ENCODE measurements around the gene GPR180. TPM values are rescaled to one million over a fixed set of nuclear protein-coding genes. Genes with fewer than 3 reads are reported as not detected.

Gene GPR180
- total RNA-seq, 1 experiment from 2014 or later, result 5.6 TPM

DNA sequence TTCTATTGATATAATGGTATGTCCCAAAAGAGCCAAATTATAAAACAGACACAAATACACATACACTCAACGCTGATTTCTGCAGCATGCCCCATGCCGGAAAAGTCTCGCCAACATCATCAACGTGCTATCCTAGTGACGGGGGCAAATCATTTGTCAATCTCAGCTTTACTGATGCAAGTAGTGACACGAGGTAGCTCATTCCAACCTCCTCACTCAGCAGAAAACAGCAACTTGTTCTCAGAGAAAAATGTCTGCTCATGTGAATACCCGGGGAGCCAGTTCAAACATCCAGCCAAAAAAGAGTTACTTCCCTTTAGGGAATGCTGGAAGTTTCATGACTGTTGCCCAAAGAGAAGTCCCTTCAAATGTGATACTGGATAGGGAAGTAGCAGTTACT, 64.4 kb downstream of the GPR180 start:
- H4K20me1 ChIP-seq (ENCODE audit: low read length), result no peaks in the 10 kb centered on the region
- ChIA-PET CTCF (no interaction called here), POLR2A (ENCODE audit: unreplicated experiment) (no interaction called here)
- intact Hi-C loops (cut with micrococcal nuclease), result no loop called here
- H3K9me3 ChIP-seq (ENCODE audit: low read length), result no peaks in the 10 kb centered on the region
- ATAC-seq (no peak), DNase-seq (no peak)
- no peaks in the 10 kb centered on the region for H3K79me2 ChIP-seq (ENCODE audit: low read length)
- no peaks in the 10 kb centered on the region for H3K4me1 ChIP-seq (ENCODE audit: insufficient read depth, low read length)
- H3K9ac ChIP-seq (ENCODE audit: low read length), result no peak overlapping the region
- TF ChIP-seq, protein P1, sequence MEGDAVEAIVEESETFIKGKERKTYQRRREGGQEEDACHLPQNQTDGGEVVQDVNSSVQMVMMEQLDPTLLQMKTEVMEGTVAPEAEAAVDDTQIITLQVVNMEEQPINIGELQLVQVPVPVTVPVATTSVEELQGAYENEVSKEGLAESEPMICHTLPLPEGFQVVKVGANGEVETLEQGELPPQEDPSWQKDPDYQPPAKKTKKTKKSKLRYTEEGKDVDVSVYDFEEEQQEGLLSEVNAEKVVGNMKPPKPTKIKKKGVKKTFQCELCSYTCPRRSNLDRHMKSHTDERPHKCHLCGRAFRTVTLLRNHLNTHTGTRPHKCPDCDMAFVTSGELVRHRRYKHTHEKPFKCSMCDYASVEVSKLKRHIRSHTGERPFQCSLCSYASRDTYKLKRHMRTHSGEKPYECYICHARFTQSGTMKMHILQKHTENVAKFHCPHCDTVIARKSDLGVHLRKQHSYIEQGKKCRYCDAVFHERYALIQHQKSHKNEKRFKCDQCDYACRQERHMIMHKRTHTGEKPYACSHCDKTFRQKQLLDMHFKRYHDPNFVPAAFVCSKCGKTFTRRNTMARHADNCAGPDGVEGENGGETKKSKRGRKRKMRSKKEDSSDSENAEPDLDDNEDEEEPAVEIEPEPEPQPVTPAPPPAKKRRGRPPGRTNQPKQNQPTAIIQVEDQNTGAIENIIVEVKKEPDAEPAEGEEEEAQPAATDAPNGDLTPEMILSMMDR (conservative IDR thresholded peaks at IDR 0.05; ENCODE audit: low read depth, low read length), result no peak
- TF ChIP-seq EZH2phosphoT487 (IDR thresholded peaks at IDR 0.05; ENCODE audit: borderline replicate concordance, low read length), result no peak
- no peak for TF ChIP-seq EZH2 (IDR thresholded peaks at IDR 0.05; ENCODE audit: low read length, unreplicated experiment)
- no peaks in the 10 kb centered on the region for H3F3A ChIP-seq (ENCODE audit: low read length, unreplicated experiment)
- H3K27me3 ChIP-seq (ENCODE audit: low read length), result no peaks in the 10 kb centered on the region
- H3K9me2 ChIP-seq (replicated peaks; ENCODE audit: low read length), result no peaks in the 10 kb centered on the region
- H2AFZ ChIP-seq (ENCODE audit: low read length), result no peak overlapping the region
- BruUV-seq (replicated peaks), result no TSS peak
- no peak overlapping the region for H3K4me2 ChIP-seq (ENCODE audit: low read length)
- H3K4me3 ChIP-seq (ENCODE audit: low read length), result no peak overlapping the region
- no peaks in the 10 kb centered on the region for H3K36me3 ChIP-seq (ENCODE audit: low read depth, low read length)
- H3K27ac ChIP-seq (ENCODE audit: low read length), result no peak overlapping the region

DNA sequence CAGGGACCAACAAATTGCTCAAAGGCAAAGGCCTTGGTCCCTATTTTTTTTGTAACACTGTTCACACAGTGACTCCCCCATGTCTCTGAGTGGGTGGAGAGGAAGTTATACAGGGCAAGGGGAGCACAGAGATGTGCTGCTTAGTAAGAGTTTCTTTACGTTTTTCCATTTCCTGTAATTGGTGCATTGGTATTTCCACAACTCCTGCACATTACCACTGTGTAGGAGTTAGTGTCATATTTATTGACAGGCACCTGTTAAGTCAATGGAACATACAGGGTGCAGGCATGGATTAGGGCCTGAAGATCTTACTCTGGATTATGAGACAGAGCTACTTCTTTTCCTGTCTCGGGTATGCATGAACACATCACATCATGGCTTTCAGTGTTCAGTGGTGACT, 65.5 kb downstream of the GPR180 start:
- H3K9me2 ChIP-seq (replicated peaks; ENCODE audit: low read length), result no peaks in the 10 kb centered on the region
- H3K36me3 ChIP-seq (ENCODE audit: low read depth, low read length), result no peaks in the 10 kb centered on the region
- no peak overlapping the region for H3K9ac ChIP-seq (ENCODE audit: low read length)
- H3K4me3 ChIP-seq (ENCODE audit: low read length), result no peak overlapping the region
- no peak overlapping the region for H3K27ac ChIP-seq (ENCODE audit: low read length)
- no peaks in the 10 kb centered on the region for H3K9me3 ChIP-seq (ENCODE audit: low read length)
- H3K79me2 ChIP-seq (ENCODE audit: low read length), result no peaks in the 10 kb centered on the region
- no peaks in the 10 kb centered on the region for H4K20me1 ChIP-seq (ENCODE audit: low read length)
- no peak overlapping the region for H2AFZ ChIP-seq (ENCODE audit: low read length)
- ChIA-PET CTCF (no interaction called here), POLR2A (ENCODE audit: unreplicated experiment) (no interaction called here)
- no peaks in the 10 kb centered on the region for H3K4me1 ChIP-seq (ENCODE audit: insufficient read depth, low read length)
- DNase-seq (no peak), ATAC-seq (no peak)
- H3K4me2 ChIP-seq (ENCODE audit: low read length), result no peak overlapping the region
- TF ChIP-seq, protein P1 (conservative IDR thresholded peaks at IDR 0.05; ENCODE audit: low read depth, low read length), result no peak
- TF ChIP-seq EZH2 (IDR thresholded peaks at IDR 0.05; ENCODE audit: low read length, unreplicated experiment) (no peak), EZH2phosphoT487 (IDR thresholded peaks at IDR 0.05; ENCODE audit: borderline replicate concordance, low read length) (no peak)
- no peaks in the 10 kb centered on the region for H3F3A ChIP-seq (ENCODE audit: low read length, unreplicated experiment)
- no TSS peak for BruUV-seq (replicated peaks)
- H3K27me3 ChIP-seq (ENCODE audit: low read length), result no peaks in the 10 kb centered on the region
- intact Hi-C loops (cut with micrococcal nuclease), result no loop called here

DNA sequence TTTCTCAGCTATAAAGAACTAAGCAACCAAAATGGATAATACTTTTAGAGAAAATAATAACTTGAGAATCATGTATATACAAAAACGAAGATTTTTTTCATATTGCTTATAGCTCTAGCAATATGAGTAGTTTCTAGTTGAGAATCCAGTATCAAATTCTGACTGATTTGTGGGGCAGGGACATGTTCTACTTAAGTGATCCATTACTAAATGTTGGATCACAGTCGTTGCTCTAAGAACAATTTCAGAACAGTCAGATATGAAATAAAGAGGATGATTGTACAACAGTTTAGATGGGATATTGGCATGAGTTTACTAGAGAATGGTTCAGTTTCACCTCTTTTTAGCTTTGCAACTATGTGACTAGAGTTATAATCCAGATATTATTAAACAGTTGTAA, 70.7 kb downstream of the GPR180 start:
- ChIA-PET CTCF (interaction anchor here (1.2 kb wide), 1 partner anchor 13 kb away, joined by 4 read pairs; no protein-coding TSS in a partner anchor), POLR2A (ENCODE audit: unreplicated experiment) (interaction anchor here (0.6 kb wide), 1 partner anchor 27 kb away, joined by 4 read pairs; no protein-coding TSS in a partner anchor)
- H3K79me2 ChIP-seq (ENCODE audit: low read length), result no peaks in the 10 kb centered on the region
- no peak for ATAC-seq
- no peak overlapping the region for H3K4me2 ChIP-seq (ENCODE audit: low read length)
- H4K20me1 ChIP-seq (ENCODE audit: low read length), result no peaks in the 10 kb centered on the region
- H3F3A ChIP-seq (ENCODE audit: low read length, unreplicated experiment), result no peaks in the 10 kb centered on the region
- TF ChIP-seq, protein P1 (conservative IDR thresholded peaks at IDR 0.05; ENCODE audit: low read depth, low read length), result no peak
- TF ChIP-seq EZH2phosphoT487 (IDR thresholded peaks at IDR 0.05; ENCODE audit: borderline replicate concordance, low read length), result no peak
- no peak for TF ChIP-seq EZH2 (IDR thresholded peaks at IDR 0.05; ENCODE audit: low read length, unreplicated experiment)
- no peaks in the 10 kb centered on the region for H3K9me2 ChIP-seq (replicated peaks; ENCODE audit: low read length)
- H3K9me3 ChIP-seq (ENCODE audit: low read length), result no peaks in the 10 kb centered on the region
- no peak overlapping the region for H3K4me3 ChIP-seq (ENCODE audit: low read length)
- no peaks in the 10 kb centered on the region for H3K36me3 ChIP-seq (ENCODE audit: low read depth, low read length)
- no peak for DNase-seq
- BruUV-seq (replicated peaks), result no TSS peak
- no peak overlapping the region for H3K27ac ChIP-seq (ENCODE audit: low read length)
- no peaks in the 10 kb centered on the region for H3K4me1 ChIP-seq (ENCODE audit: insufficient read depth, low read length)
- intact Hi-C loops (cut with micrococcal nuclease), result no loop called here
- no peaks in the 10 kb centered on the region for H3K27me3 ChIP-seq (ENCODE audit: low read length)
- no peak overlapping the region for H3K9ac ChIP-seq (ENCODE audit: low read length)
- H2AFZ ChIP-seq (ENCODE audit: low read length), result no peak overlapping the region
